Stomach (tissue), 9 donors: Measurements from ENCODE around the gene GPR37L1. TPM values are rescaled to one million over a fixed set of nuclear protein-coding genes. Genes with fewer than 3 reads are reported as not detected.

Source experiments
- DNase-seq, 2 donors: peaks; one replicate each; pipeline versions ENCODE4 v3.0.0 to v3.0.0-alpha.2; 2013 to 2019
- H3K27ac ChIP-seq, 5 donors: fragments of 200-600 bp in 4 of 5; sonication (generic) in 4 of 5; one replicate each; pipeline ENCODE4 v1.5.1; 2013 to 2019; ENCODE audit warnings: mild to moderate bottlenecking in 1 of 5, moderate library complexity in 1 of 5
- H3K27me3 ChIP-seq, 3 donors: fragments of 200-600 bp; sonication (generic); one replicate each; pipeline ENCODE4 v1.5.1; 2017 to 2019; ENCODE audit warnings: mixed run types in 1 of 3
- H3K36me3 ChIP-seq, 4 donors: fragments of 200-600 bp; sonication (generic); 1 replicate in 3 of 4; 2 replicates in 1 of 4; pipeline ENCODE4 v1.5.1; 2016 to 2019
- H3K4me1 ChIP-seq, 4 donors: fragments of 200-600 bp; sonication (generic); one replicate each; pipeline ENCODE4 v1.5.1; 2016 to 2019
- H3K4me3 ChIP-seq, 4 donors: fragments of 200-600 bp; sonication (generic) in 3 of 4; one replicate each; pipeline ENCODE4 v1.5.1; 2016 to 2019; ENCODE audit warnings: mild to moderate bottlenecking in 1 of 4
- H3K9me3 ChIP-seq, 4 donors: fragments of 200-600 bp; sonication (generic); one replicate each; pipeline ENCODE4 v1.5.1; 2016 to 2019
- CTCF ChIP-seq, 7 experiments: fragments of 450-650 bp in 4 of 7; fragments of 200-600 bp in 3 of 7; sonication (generic) in 3 of 7; IDR thresholded peaks; one replicate each; pipeline ENCODE4 v1.5.1; 2016 to 2019; ENCODE audit warnings: antibody characterized with exemption in 7 of 7, control low read depth in 2 of 7, mild to moderate bottlenecking in 1 of 7
- EP300 ChIP-seq: sonication (generic); formaldehyde crosslinking; IDR thresholded peaks from one replicate; pipeline ENCODE4 v1.6.1; 2017; ENCODE audit warnings: antibody characterized with exemption
- POLR2A ChIP-seq, 4 donors: fragments of 450-650 bp; IDR thresholded peaks; one replicate each; pipeline ENCODE4 v1.6.1; 2016; ENCODE audit warnings: antibody characterized with exemption in 4 of 4, control low read depth in 2 of 4, mild to moderate bottlenecking in 1 of 4, moderate library complexity in 1 of 4
- POLR2AphosphoS5 ChIP-seq, 3 donors: sonication (generic); formaldehyde crosslinking; IDR thresholded peaks; one replicate each; pipeline ENCODE4 v1.6.1; 2016; ENCODE audit warnings: antibody characterized with exemption in 3 of 3
- WGBS, 5 donors: extraction: QIAGEN DNeasy Blood & Tissue Kit in 3 of 5; methylation state at CpG; one replicate each; pipeline versions ENCODE4 v1.1.5 to v1.1.7; 2013 to 2018; 5-methylcytosine and 5-hydroxymethylcytosine counted together
- intact Hi-C: fragments of 100-400 bp; cut with DNase I; formaldehyde crosslinking; loops from one replicate; pipeline ENCODE4 v1.15.1; 2023; ENCODE audit warnings: low total_unique reads
- polyA plus RNA-seq, 3 donors: library from polyadenylated mRNA; stranded (reverse); fragments of 200-250 nt; gene quantifications; one replicate each; pipeline ENCODE4 v1.2.3, GENCODE V29; 2013
- total RNA-seq, 5 donors: library from RNA; depleted of rRNA; stranded (reverse); fragments of >200 nt; gene quantifications; one replicate each; pipeline versions ENCODE4 v1.1.0 to v1.2.3, GENCODE V29; 2014 to 2016
- donor health status: healthy with polysubstance abuse.
- donor health status: Bipolar disorder and iron deficiency.
- donor health status: healthy.

GPR37L1 gene
- total and polyA plus RNA-seq, 8 donors: under 0.01 to 2.0 (median 0.18) TPM; not detected in 3

- no peak for TF ChIP-seq CTCF (IDR thresholded peaks at IDR 0.05)
- no peak for TF ChIP-seq POLR2AphosphoS5 (IDR thresholded peaks at IDR 0.05)
- intact Hi-C loops: no loop called here
- Histone ChIP-seq H3K27me3 (peaks cover 0 to 4% (median 0%) of the 10 kb centered on the region in 3 donors), H3K4me3 (no peak overlapping the region), H3K36me3 (no peaks in the 10 kb centered on the region), H3K27ac (peak overlapping the region; percentile 11 to 84 (median 74)), H3K9me3 (no peaks in the 10 kb centered on the region), H3K4me1 (peaks cover 0 to 33% (median 7%) of the 10 kb centered on the region in 4 donors)
- no peak for DNase-seq
- WGBS, 5 donors: 41 to 62% (median 51%) methylated on average over 10 to 15 of the region's 15 CpGs
These were observed 39.9 kb downstream of the GPR37L1 start for GRCh38 chr1:202162418-202163280.

- Histone ChIP-seq H3K36me3 (no peaks in the 10 kb centered on the region), H3K27me3 (peaks cover 0 to 14% (median 0%) of the 10 kb centered on the region in 3 donors), H3K27ac (peak overlapping the region in 3 of 5 donors; percentile 74 to 84 (median 80)), H3K4me1 (peaks cover 0 to 38% (median 13%) of the 10 kb centered on the region in 4 donors), H3K9me3 (no peaks in the 10 kb centered on the region), H3K4me3 (no peak overlapping the region)
- no peak for TF ChIP-seq POLR2A (IDR thresholded peaks at IDR 0.05)
- no peak for TF ChIP-seq CTCF (IDR thresholded peaks at IDR 0.05)
- no peak for TF ChIP-seq EP300
- no peak for TF ChIP-seq POLR2AphosphoS5 (IDR thresholded peaks at IDR 0.05)
- WGBS, 5 donors: 68 to 73% (median 72%) methylated on average over 10 to 12 of the region's 12 CpGs
- intact Hi-C loops: no loop called here
- DNase-seq: no peak
These were observed 40.9 kb downstream of the GPR37L1 start for GRCh38 chr1:202163281-202164270.

- H3K4me3 ChIP-seq: no peak overlapping the region
- DNase-seq: peak in 1 of 2 donors; percentile 55
- TF ChIP-seq CTCF (IDR thresholded peaks at IDR 0.05) (no peak), POLR2AphosphoS5 (IDR thresholded peaks at IDR 0.05) (no peak), POLR2A (IDR thresholded peaks at IDR 0.05) (no peak), EP300 (no peak)
- intact Hi-C loops: no loop called here
- 62 to 73% (median 67%) methylated on average over 9 to 11 of the region's 11 CpGs for WGBS, 5 donors
- peaks cover 0 to 14% (median 0%) of the 10 kb centered on the region in 3 donors for H3K27me3 ChIP-seq
- H3K27ac ChIP-seq: peak overlapping the region in 1 of 5 donors; percentile 26
- no peaks in the 10 kb centered on the region for H3K9me3 ChIP-seq
- no peaks in the 10 kb centered on the region for H3K36me3 ChIP-seq
- peaks cover 0 to 38% (median 13%) of the 10 kb centered on the region in 4 donors for H3K4me1 ChIP-seq
These were observed 41.7 kb downstream of the GPR37L1 start for GRCh38 chr1:202164271-202165037.
